ENCODE data around the gene ROR1. TPM values are rescaled to one million over a fixed set of nuclear protein-coding genes. Genes with fewer than 3 reads are reported as not detected.

ROR1 gene
- total and polyA plus RNA-seq, 10 of the 15 experiments (the other 5 are each of a cell fraction or from before 2014, with no cell fraction given) = 0.02 to 0.08 (median 0.05) TPM; not detected in 6

DNA sequence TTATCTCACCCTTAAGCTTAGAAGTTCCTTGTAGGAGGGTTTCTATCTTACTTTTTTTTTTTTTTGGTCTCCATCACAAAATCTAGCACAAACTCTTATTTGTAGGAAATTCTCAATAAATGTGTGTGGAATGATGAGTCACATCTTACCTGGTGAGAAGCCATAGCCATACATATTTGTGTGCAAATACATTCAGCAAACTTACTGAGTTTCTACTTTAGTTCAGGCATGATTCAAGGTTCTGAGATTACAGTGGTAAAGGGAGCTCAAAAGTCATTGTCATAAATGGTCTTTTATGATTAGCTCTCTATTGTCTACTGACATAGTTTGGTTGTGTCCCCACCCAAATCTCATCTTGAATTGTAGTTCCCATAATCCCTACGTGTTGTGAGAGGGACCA lies 236.5 kb downstream of the ROR1 start:
- DNase-seq (ENCODE audit: low read depth, low spot score) (no peak), ATAC-seq (no peak), FAIRE-seq (no peak)
- no peak overlapping the region for H2AFZ ChIP-seq (ENCODE audit: control insufficient read depth, low read depth, low read length)
- no peaks in the 10 kb centered on the region for H4K20me1 ChIP-seq (ENCODE audit: control insufficient read depth, insufficient read depth)
- ChIA-PET SMC1A (ENCODE audit: uncharacterized antibody, unreplicated experiment) (interaction anchor here (1.0 kb wide), 1 partner anchor 15 kb away, joined by 6 read pairs; no protein-coding TSS in a partner anchor), POLR2A (no interaction called here), RAD21 (ENCODE audit: unreplicated experiment) (no interaction called here), CTCF (no interaction called here)
- WGBS (ENCODE audit: insufficient coverage, insufficient replicate concordance, low lambda C conversion rate, missing lambda C conversion rate) = 0% methylated on average over 1 of the region's 1 CpG
- BruUV-seq (replicated peaks) = no TSS peak
- no peaks in the 10 kb centered on the region for H3K4me1 ChIP-seq (ENCODE audit: control insufficient read depth, insufficient read depth, low read length)
- no peak overlapping the region for H3K9ac ChIP-seq (ENCODE audit: control insufficient read depth, insufficient read depth, low read length)
- intact Hi-C loops (cut with micrococcal nuclease; ENCODE audit: unreplicated experiment) = no loop called here
- H3K9me3 ChIP-seq (replicated peaks; ENCODE audit: control insufficient read depth, insufficient read depth, low read length) = no peaks in the 10 kb centered on the region
- in situ Hi-C loops (cut with MboI) = no loop called here
- H3K27me3 ChIP-seq (replicated peaks in 1 of 2; ENCODE audit: control insufficient read depth in 2 of 2, insufficient read depth in 2 of 2, low read length in 1 of 2) = no peaks in the 10 kb centered on the region; a peak in 1 of 4 replicates
- H3K79me2 ChIP-seq (ENCODE audit: control insufficient read depth, insufficient read depth, low read length) = no peaks in the 10 kb centered on the region
- no peak overlapping the region for H3K4me2 ChIP-seq (ENCODE audit: control insufficient read depth, insufficient read depth)
- TF ChIP-seq NFYB (IDR thresholded peaks at IDR 0.05; ENCODE audit: insufficient read depth, low read depth, low read length) (no peak), HDAC2 (IDR thresholded peaks at IDR 0.05) (no peak), SREBF1 (IDR thresholded peaks at IDR 0.05; ENCODE audit: low read length) (no peak), RAD51 (IDR thresholded peaks at IDR 0.05) (no peak), KAT2A (conservative IDR thresholded peaks at IDR 0.05; ENCODE audit: control insufficient read depth, low read depth, low read length) (no peak), MTA3 (IDR thresholded peaks at IDR 0.05; ENCODE audit: borderline replicate concordance, low read length) (no peak), NR2C2 (IDR thresholded peaks at IDR 0.05; ENCODE audit: borderline replicate concordance, control insufficient read depth, insufficient read length, low read depth) (no peak), SMAD1 (IDR thresholded peaks at IDR 0.05; ENCODE audit: low read depth, partially characterized antibody) (no peak), JUNB (IDR thresholded peaks at IDR 0.05) (no peak), CTCF (IDR thresholded peaks at IDR 0.05 in 2 of 3, conservative IDR thresholded peaks at IDR 0.05 in 1 of 3; ENCODE audit: control insufficient read depth in 2 of 3, extremely low read depth in 1 of 3, insufficient read depth in 1 of 3, low read depth in 3 of 3, low read length in 3 of 3) (no peak), POU2F2 (IDR thresholded peaks at IDR 0.05; ENCODE audit: borderline replicate concordance, low read depth, low read length) (no peak), WRNIP1 (IDR thresholded peaks at IDR 0.05; ENCODE audit: borderline replicate concordance, low read depth, low read length) (no peak), RUNX3 (IDR thresholded peaks at IDR 0.05; ENCODE audit: low read length) (no peak), EP300 (IDR thresholded peaks at IDR 0.05; ENCODE audit: borderline replicate concordance in 1 of 2, control insufficient read depth in 1 of 2, low read depth in 2 of 2, low read length in 2 of 2) (no peak), MXI1 (IDR thresholded peaks at IDR 0.05; ENCODE audit: low read depth, low read length) (no peak), TCF3 (IDR thresholded peaks at IDR 0.05; ENCODE audit: borderline replicate concordance, insufficient read depth, low read depth, low read length) (no peak)
- H3K4me3 ChIP-seq = no peak overlapping the region
- no peak overlapping the region for H3K27ac ChIP-seq (ENCODE audit: control insufficient read depth, insufficient read depth)
- no peaks in the 10 kb centered on the region for H3K36me3 ChIP-seq (ENCODE audit: control insufficient read depth in 2 of 2, insufficient read depth in 2 of 2, low read length in 1 of 2)
